NT2/D1 (cell line): ENCODE measurements around the gene IL22.

Experiments used
- SUZ12 ChIP-seq: IDR thresholded peaks from 2 replicates; pipeline ENCODE4 v1.6.1; 2011; ENCODE audit not compliant: insufficient read length, insufficient read depth; ENCODE audit errors: extremely low read depth
- YY1 ChIP-seq: IDR thresholded peaks from 2 replicates; pipeline ENCODE4 v1.6.1; 2011; ENCODE audit not compliant: insufficient read length, insufficient read depth
- ZNF274 ChIP-seq: IDR thresholded peaks from 2 replicates; pipeline ENCODE4 v1.6.1; 2011; ENCODE audit warnings: mild to moderate bottlenecking, low read depth, low read length

DNA sequence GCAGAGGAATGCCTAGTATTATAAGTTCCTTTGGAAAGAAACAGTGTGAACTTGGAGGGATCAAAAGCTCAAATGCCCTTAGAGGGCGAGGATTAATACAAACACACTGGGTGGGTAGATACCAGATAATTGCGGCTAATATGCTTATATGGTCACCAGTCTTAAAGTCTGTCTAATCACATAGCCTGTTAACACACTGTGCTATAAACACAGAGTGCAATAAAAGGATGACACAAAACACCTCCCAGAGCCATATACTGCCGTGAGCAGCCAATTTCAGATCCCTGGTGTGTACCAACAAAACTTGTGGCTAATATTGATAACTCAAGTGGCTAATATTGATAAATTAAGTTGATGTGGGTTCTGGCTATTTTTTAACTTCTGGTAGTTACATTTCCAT lies 26.0 kb downstream of the IL22 start:
- TF ChIP-seq SUZ12 (no peak), ZNF274 (no peak), YY1 (no peak)
